ENCODE results near the gene FNIP1.
A peak's percentile ranks its signal among the peaks of the same experiment; 100 is the strongest.
"Not testable (repeated sequence)": the region's sequence is repeated elsewhere in the genome, so short reads cannot be mapped to it uniquely, and the experiment has no call there.

FNIP1 gene

DNA sequence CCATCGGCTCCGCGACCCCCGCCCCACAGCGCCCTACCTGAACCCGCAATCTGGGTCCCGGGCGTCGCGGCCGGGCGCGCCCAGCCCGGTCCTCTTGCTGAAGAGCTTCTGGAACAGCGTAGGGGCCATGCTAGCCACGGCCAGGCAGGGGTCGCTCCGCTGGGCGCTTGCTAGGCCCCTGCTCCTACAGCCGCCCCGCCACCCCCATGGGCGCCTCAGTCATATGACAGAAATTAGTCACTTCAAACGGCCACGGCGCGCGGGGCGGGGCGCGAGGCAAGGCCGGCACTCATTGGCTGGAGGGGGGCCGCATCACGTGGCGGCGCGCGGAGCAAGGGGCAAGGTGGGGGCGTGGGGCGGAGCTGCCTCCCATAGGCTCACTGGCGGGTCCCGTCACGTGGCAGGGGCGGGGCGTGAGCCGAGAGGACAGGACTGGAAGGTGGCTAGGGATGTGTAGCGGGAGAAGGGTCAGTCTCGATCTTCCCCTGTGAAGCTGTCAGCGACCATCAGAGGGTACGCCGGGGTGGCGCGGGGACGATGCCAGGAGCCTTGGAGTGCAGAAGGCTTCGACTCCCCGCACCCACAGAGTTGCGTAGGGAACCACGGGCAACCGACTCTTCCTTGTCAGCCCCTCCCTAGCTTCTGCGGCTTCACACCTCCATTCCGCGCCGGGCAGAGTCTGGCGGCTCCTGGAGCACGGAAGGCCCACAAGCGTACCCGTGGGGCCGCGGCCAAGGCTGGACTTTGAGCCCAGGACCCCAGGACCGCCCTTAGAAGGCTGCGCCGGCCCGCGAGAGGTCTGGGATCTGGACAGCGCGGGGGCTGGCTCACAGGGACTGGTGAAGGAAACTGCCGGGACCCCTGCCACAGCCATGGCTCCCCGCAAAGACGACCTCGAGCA, at the start of gene FNIP1:
FNIP1 (minus strand) TSS at position 225 of the 901 bp plus-strand sequence; CDS start at position 129, 96 bp downstream.
- peak; percentile 99 for DNase-seq

DNA sequence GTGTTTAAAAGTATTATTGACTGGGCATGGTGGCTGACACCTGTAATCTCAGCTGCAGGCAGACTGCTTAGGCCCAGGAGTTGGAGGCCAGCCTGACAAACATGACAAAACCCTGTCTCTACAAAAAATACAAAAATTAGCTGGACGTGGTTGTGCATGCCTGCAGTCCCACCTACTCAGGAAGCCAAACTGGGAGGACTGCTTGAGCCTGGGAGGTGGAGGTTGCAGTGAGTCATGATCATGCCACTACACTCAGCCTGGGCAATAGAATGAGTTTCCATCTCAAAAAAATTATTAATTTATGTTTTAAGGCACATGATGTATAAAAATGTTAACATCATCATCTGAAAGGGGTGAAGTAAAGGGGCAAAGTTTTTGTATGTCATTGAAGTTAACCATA, 49.7 kb upstream of the FNIP1 start:
- DNase-seq = no peak

DNA sequence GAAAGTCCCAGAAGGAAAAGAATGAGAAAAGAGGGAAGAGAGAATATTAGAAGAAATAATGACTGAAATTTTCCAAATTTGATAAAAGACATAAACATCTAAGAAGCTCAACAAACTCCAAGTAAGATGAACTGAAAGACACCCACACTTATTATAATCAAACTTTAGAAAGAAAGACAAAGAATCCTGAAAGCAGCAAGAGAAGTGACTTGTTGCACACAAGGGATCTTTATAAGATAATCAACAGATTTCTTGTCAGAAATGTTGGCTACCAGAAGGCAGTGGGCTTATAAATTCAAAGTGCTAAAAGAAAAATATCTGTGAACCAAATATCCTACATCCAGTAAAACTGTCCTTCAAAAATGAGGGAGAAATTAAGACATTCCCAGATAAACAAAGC, 49.0 kb upstream of the FNIP1 start:
- no peak for DNase-seq

DNA sequence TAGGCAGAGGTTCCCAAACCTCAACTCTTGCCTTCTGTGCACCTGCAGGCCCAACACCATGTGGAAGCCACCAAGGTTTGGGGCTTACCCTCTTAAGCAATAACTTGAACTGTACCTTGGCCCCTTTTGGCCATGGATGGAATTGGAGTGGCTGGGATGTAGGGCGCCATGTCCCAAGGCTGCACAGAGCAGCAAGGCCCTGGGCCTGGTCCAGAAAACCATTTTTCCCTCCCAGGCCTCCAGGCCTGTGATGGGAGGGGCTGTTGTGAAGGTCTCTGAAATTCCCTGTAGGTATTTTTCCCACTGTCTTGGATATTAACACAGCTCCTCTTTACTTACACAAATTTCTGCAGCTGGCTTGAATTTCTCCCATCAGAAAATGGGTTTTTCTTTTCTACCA, 46.2 kb upstream of the FNIP1 start:
- not testable (repeated sequence) for DNase-seq

DNA sequence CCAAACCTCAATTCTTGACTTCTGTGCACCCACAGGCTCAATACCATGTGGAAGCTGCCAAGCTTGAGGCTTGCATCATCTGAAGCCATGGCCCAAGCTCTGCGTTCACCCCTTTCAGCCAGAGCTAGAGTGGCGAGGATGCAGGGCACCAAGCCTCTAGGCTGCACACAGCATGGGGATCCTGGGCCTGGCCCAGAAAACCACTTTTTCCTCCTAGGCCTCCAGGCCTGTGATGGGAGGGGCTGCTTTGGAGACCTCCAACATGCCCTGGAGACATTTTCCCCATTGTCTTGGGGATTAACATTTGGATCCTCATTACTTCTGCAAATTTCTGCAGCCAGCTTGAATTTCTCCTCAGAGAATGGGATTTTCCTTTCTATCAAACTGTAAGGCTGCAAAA, 35.9 kb upstream of the FNIP1 start:
- not testable (repeated sequence) for DNase-seq

DNA sequence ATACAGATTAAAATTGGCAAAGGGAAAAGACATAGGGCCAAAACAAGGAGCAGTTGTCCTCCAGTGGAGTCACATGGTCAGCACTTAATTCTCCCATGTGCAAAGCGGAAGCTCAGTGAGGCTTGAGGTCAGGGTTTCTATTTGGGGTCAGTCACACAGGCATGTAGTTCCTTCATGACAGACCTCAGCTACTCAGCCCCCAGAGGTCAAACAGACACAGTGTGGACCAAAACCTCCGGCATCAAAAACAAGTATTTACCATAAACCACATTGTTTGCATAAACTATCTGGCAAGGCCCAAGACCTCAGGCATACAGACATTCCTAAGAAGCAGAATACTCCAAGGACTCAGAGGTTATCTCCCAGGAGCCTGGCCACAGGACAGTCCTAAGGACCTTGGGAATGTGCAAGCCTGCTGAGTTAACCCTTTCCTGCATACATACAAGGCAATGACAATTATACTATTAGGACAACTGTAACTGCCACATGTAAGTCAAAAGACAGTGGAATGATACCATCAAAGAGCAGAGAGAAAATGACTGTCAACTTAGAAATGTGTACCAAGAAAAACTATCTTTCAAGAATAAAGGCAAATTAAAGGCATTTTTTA, 28.7 kb upstream of the FNIP1 start:
- no peak for DNase-seq

DNA sequence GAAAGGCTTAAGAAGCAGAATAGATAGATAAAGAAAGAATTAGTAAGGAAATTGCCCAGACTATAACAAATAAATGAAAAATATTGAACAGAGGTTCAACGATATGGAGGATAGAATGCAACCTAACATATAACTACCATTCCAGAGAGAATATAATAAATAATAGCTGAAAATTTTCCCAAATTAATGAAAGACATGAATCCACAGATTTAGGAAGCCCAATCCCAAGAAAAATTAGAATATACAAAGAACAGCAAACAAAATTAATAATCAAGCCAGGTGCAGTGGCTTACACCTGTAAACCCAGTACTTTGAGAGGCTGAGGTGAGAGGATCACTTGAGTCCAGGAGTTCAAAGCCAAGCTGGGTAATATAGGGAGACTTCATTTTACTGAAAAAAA, 27.8 kb upstream of the FNIP1 start:
- no peak for DNase-seq

DNA sequence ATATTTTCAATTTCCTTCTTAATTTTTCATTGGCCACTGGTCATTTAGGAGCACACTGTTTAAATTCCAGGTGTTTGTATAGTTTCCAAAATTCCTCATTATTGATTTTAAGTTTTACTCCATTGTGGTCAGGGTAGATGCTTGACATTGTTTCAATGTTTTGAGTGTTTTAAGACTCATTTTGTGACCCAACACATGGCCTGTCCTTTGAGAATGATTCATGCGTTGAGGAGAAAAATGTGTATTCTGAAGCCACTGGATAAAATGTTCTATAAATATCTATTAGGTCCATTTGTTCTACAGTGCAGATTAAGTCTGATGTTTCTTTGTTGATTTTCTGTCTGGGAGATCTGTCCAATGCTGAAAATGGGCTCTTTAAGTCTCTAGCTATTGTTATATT, 24.4 kb upstream of the FNIP1 start:
- DNase-seq = no peak

DNA sequence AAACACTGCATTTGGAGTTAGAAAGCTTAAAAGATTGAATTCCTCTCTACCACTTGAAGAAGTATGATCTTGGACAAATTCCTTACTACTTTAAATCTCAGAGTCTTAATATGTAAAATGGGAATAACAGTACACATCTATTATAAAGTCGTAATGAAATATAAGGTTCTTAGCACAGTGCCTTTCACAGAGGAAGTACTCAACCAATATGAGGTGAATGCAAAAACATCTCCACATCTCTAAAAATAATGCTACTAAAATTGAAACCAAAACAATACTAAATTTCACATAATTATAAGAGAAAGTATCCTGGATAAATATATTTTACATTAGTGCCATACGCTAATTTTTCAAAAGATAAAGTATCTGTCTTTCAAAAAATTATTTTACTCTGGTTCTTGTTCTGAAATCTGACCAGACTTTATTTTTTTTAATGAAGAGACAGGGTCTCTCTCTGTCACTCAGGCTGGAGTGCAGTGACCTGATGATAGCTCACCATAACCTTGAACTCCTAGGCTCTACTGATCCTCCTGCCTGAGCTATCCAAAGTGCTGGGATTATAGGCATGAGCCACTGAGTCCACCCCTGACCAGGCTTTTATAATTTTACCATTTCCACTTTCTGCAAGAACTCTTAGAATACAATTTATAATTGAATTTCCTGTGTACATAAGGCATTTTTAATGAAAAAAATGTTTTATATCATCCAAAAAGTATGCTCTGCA, 21.3 kb upstream of the FNIP1 start:
- no peak for DNase-seq

DNA sequence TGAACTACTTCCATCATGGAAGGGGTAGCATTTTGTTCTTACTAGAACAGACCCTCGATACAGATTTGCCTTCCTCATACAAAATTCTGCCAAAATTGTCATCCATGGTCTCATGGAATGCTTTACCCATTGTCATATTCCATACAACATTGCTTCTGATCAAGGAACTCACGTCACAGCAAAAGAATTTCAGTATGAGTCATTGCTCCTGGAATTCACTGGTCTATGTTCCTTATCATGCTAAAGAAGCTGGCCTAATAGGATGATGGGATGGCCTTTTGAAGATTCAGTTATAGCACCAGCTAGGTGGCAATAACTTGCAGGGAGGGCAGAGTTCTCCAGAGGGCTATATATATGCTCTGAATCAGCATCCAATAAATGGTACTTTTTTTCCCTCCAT, 18.2 kb upstream of the FNIP1 start:
- no peak for DNase-seq

DNA sequence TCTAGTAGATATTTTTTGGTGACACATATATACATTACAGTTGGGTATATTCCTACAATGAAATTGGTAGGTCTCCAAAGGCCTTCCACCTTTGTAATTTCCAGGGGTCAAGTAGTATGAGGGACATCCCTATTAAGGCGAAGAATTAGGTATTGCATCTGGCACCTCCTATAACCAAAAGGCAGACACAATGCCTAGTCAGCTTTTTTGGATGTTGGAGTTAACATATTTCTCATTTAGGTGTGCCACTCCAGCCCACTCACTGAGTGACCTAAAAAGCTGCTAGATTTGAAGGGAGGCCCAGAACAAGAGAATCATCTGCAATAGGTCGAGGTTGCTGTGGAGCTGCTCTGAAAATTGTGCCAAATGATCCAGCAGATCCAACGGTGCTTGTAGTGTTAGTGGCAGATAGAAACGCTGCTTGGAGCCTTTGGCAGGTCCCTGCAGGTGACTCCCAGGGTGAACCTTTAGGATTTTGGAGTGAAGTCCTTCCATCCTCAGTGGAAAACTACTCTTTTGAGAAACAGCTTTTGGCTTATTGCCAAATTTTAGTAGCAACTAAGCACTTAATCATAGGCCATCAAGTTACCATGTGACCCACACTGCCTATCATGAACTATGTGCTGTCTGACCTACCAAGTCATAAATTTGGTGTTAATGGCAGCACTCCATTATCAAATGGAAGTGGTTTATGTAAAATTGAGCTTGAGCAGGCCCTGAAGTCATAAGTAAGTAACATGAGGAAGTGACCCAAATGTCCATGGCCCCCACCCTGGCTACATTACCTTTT, 15.7 kb upstream of the FNIP1 start:
- DNase-seq = no peak

DNA sequence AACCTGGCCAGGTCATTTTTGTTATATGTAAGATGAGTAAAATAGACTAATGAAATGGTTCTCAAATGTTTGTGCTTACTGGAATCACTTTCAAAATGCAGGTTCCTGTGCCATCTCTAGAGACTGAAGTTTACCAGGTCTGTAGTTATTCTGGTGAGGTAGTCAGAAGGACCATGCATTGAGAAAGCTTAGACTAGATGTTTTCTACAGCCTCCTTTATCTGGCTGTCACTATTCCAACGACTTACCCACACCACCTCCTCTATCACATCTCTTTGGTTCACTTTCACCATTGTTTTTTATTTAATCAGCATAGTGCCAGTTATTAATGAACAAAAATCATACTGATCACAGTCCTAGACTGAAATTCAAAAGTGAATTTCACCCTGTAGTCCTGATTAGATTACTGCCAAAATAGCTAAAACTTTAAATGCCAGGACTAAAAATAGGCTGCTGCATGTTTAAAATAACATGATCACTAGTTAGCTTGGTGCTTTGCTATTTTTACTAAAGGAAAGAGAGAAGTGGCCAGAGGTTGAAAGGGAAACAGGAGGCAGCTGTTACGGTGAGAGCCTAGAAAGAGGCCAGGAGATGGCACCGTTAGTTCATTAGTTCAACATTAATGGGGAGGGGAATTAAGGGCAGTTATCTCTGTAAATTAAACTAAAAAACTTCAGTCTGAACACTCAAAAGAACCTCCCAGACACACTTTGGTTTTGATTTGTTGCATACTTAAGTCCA, 13.9 kb upstream of the FNIP1 start:
- DNase-seq = no peak

DNA sequence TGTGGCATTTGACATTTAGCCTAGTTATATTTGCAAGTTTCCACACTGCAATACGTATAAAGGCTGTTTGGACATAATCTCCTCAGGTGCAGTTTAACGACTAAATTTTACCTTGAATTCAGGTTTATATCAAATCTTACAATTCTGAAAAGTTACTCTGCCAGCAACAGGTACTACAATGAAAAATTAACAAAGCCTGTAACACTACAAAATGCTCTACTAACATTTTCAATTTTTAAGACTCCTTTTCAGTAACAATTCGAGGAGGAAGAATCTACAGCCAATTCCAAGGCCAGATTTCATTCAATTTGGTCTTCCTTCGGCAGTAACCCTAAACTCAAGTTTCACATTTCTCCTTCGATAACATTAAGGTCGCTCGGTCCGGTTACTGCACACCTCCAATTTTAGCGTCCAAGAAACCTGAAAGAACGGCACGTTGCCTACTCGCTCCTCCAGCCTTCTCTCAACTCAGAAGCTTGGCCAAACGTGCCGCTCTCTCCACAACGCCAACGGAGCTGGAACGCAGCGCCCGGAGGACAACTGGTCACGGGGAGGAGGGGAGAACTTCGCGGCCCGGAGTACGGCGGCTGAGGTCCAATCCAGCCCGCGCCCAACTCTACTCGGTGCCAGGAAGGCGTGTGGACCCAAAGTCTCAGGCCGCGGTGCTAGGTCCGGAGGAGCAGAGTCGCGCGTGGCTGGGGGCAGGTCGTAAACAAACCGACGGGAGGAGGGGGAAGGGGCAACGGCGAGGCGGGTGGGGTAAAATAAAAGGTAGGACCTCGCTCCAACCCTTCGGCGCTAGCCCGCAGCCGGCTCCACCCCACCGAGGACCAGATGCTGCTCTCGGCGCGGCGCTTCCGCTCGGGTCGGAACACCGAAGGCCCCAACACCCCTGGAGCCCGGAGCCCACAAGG, 681 bp downstream of the FNIP1 start:
- DNase-seq = peak; percentile 77

DNA sequence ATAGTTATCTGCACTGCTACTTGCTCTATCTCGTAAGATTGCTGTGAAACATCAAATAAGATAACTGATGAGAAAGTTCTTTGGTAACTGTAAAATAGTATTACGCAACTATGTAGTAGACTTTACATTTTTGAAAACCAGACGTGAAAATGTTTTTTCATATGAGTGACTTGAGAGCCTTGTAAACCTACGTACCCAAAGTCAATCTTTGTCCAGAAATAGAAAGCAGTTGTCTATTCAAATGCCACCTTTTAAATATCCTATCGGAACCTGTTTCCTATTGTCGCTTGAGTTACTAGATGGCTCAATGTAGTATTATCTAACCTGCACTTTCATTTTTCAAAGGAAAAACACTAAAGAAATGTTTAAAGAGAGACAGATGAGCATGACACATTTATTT, 1.6 kb downstream of the FNIP1 start:
- DNase-seq = no peak

DNA sequence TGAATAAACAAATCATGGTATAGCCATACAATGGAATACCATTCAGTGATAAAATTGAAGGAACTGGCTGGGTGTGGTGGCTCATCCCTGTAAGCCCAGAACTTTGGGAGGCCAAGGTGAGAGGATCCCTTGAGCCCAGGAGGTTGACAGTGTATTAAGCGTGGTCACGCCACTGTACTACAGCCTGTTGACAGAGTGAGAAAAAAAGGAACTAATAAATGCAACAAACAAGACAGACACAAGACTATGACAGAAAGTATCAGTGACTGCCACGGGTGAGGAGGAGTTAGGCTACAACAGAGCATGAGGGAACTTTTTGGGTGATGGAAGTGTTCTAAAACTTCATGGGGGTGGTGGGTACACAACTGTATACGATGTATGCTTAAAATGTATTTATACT, 2.2 kb downstream of the FNIP1 start:
- DNase-seq = no peak

DNA sequence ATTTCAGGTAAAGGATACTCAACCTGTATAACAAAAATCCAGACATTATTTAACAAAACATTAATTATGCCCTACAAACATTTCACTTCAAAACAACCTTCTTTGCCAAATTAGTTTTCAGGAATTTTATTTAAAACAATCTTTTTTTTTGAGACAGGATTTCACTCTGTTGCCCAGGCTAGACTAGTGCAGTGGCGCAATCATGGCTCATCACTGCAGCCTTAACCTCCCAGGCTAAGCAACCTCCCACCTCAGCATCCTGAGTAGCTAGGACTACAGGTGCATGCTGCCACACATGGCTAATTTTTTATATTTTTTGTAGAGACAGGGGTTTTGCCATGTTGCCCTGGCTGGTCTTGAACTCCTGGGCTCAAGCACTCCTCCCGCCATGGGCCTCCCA, 3.9 kb downstream of the FNIP1 start:
- DNase-seq = no peak

DNA sequence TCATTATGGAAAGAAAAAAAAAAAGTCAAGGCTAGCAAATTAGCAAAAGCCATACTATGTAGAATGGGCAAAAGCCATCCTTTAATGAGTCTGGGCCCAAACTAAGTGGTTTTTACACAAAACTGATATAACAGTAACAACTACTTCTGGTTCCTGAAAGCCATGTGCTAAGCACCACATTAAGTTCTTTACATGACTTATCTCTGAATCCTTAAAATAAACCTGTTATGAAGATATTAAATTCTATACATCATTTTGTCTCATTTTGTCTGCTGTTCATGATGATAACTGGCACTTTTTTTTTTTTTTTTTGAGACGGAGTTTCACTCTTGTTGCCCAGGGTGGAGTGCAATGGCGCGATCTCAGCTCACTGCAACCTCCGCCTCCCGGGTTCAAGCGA, 5.0 kb downstream of the FNIP1 start:
- no peak for DNase-seq

DNA sequence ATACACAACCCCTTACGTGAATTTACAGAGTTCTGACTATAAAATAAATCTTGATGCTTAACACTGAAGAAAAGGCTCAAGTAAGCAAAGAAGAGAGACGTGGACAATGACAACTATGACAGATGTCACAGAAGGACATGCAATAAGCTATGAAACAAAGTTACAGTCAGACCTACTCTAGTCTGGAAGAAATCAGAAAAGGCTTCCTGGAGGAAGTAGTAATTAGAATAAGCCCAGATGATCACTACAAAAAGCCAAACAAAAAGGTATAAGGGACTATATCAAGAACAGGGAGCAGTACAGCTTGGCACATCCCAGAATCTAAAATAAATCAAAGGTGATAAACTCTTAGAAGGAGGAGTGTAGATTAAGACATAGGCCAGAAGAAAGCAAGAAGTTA, 6.3 kb downstream of the FNIP1 start:
- DNase-seq = no peak

DNA sequence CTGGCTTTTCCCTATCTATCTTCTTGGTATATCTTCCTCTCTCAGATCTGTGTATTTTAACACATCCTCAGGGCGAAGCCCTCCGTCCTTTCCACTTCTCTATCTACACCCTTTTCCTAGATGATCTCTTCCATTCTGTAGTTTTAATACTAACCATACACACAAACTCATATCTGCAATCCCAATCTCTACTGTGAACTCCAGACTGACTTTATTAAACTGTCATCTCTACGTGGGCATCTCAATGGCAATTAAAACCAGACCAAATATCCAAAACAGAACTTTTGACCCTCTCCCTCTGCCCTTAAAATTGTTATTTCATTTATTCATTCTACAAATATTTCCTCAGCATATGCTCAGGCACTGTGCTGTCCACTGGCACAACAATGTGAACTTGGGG, 7.1 kb downstream of the FNIP1 start:
- DNase-seq = no peak

DNA sequence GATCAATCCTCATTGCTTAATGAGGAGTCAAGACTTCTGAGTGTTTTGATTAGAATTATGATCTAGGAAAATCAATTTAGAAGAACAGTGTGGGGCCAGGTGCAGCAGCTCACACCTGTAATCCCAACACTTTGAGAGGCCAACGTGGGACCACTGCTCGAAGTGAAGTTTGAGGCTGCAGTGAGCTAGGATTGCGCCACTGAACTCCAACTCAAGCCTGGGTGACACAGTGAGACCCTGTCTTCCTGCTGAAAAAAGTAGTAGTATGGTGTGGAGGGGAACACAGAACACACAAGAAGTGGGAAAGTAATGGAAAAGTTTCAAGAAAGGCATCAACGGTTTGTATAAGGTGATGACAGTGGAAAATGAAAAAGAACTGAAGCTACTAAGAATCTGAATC, 9.1 kb downstream of the FNIP1 start:
- no peak for DNase-seq
